ENCODE data around the gene RXRB.

GRCh38 chr6:33193619-33194018, 6.8 kb downstream of the RXRB start:
- TF ChIP-seq CTCF (IDR thresholded peaks at IDR 0.05) (no peak), ZFX (IDR thresholded peaks at IDR 0.05; ENCODE audit: borderline replicate concordance) (no peak)
